ENCODE data around the gene CLSTN3.

CLSTN3 gene

DNA sequence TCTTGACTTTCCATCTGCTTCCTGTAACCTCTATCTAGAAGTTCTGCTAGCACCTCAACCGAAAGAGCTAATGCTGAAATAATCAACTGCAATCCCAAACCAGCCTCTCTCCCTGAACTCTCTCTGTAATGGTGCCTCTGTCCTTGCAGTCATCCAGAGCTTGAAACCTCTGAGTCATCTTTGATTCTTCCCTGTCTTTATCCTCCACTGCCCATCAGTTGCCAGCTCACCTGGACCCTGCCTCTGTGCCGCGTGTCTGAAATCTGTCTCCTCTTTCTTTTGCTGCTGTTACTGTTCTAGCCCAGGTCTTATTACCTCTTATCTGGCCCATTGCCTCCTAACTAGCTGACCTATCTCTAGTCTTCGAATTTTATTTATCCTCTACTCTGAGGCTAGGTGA is 15.5 kb downstream of the CLSTN3 start:
- TF ChIP-seq NFIC (IDR thresholded peaks at IDR 0.05) (no peak), CREB1 (IDR thresholded peaks at IDR 0.05; ENCODE audit: low read depth) (no peak), TEAD4 (IDR thresholded peaks at IDR 0.05) (no peak), TAF1 (IDR thresholded peaks at IDR 0.05; ENCODE audit: low read depth) (no peak), ZBTB7A (IDR thresholded peaks at IDR 0.05; ENCODE audit: low read depth) (no peak), EP300 (IDR thresholded peaks at IDR 0.05; ENCODE audit: borderline replicate concordance) (no peak), YY1 (IDR thresholded peaks at IDR 0.05; ENCODE audit: low read depth) (no peak), EGR1 (IDR thresholded peaks at IDR 0.05) (no peak), FOXM1 (IDR thresholded peaks at IDR 0.05; ENCODE audit: borderline replicate concordance, low read depth) (no peak)
- TF ChIP-seq, protein P1, sequence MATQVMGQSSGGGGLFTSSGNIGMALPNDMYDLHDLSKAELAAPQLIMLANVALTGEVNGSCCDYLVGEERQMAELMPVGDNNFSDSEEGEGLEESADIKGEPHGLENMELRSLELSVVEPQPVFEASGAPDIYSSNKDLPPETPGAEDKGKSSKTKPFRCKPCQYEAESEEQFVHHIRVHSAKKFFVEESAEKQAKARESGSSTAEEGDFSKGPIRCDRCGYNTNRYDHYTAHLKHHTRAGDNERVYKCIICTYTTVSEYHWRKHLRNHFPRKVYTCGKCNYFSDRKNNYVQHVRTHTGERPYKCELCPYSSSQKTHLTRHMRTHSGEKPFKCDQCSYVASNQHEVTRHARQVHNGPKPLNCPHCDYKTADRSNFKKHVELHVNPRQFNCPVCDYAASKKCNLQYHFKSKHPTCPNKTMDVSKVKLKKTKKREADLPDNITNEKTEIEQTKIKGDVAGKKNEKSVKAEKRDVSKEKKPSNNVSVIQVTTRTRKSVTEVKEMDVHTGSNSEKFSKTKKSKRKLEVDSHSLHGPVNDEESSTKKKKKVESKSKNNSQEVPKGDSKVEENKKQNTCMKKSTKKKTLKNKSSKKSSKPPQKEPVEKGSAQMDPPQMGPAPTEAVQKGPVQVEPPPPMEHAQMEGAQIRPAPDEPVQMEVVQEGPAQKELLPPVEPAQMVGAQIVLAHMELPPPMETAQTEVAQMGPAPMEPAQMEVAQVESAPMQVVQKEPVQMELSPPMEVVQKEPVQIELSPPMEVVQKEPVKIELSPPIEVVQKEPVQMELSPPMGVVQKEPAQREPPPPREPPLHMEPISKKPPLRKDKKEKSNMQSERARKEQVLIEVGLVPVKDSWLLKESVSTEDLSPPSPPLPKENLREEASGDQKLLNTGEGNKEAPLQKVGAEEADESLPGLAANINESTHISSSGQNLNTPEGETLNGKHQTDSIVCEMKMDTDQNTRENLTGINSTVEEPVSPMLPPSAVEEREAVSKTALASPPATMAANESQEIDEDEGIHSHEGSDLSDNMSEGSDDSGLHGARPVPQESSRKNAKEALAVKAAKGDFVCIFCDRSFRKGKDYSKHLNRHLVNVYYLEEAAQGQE (IDR thresholded peaks at IDR 0.05; ENCODE audit: low read depth), result no peak

DNA sequence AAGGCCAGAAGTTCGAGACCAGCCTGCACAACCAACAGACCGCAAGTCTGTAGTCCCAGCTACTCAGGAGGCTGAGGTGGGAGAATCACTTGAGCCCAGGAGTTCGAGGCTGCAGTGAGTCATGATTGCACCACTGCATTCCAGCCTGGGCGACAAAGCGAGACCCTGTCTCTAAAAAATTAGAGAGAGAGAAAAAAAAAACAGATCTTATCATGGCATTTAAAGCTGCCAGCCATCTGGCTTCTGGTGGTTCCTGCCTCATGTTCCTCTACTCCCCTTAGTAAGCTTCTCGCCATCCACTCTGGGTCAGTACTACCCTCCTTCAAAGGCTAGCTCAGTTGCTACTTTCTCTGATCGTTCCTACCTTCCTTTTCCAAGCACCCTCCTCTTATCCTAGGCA is 16.1 kb downstream of the CLSTN3 start:
- TF ChIP-seq TEAD4 (IDR thresholded peaks at IDR 0.05), result no peak
- TF ChIP-seq, protein P2, sequence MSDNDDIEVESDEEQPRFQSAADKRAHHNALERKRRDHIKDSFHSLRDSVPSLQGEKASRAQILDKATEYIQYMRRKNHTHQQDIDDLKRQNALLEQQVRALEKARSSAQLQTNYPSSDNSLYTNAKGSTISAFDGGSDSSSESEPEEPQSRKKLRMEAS (IDR thresholded peaks at IDR 0.05), result no peak
- TF ChIP-seq, protein P1 (IDR thresholded peaks at IDR 0.05; ENCODE audit: low read depth), result no peak
- no peak for TF ChIP-seq ZBTB7A (IDR thresholded peaks at IDR 0.05; ENCODE audit: low read depth)
- TF ChIP-seq TCF12 (IDR thresholded peaks at IDR 0.05; ENCODE audit: low read depth), result no peak
- TF ChIP-seq RAD21 (IDR thresholded peaks at IDR 0.05; ENCODE audit: low read depth), result no peak

DNA sequence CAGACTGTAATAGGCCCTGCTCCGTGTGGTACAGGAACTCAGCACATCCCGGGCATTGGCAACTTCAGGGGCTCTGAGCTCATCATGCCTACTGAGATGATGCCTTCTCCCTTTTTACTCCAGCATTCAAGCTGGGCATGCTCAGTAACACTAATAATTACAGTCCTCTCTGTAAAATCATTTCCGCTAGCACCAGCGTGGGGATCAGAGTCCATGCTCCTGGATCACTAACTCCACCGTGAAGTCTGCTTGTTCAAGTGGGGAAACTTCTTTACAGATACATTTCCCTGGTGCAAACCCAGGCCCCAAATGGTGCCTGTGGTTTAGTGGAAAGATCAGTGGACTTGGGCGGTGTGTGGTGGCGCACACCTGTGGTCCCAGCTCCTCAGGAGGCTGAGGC is 16.7 kb downstream of the CLSTN3 start:
- TF ChIP-seq TAF1 (IDR thresholded peaks at IDR 0.05; ENCODE audit: low read depth), result no peak
- TF ChIP-seq, protein P1 (IDR thresholded peaks at IDR 0.05; ENCODE audit: low read depth), result no peak
- TF ChIP-seq CEBPB (IDR thresholded peaks at IDR 0.05), result no peak
- no peak for TF ChIP-seq RAD21 (IDR thresholded peaks at IDR 0.05; ENCODE audit: low read depth)
- TF ChIP-seq, protein P3, sequence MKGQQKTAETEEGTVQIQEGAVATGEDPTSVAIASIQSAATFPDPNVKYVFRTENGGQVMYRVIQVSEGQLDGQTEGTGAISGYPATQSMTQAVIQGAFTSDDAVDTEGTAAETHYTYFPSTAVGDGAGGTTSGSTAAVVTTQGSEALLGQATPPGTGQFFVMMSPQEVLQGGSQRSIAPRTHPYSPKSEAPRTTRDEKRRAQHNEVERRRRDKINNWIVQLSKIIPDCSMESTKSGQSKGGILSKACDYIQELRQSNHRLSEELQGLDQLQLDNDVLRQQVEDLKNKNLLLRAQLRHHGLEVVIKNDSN (IDR thresholded peaks at IDR 0.05), result no peak
- TF ChIP-seq EP300 (IDR thresholded peaks at IDR 0.05; ENCODE audit: borderline replicate concordance), result no peak
- no peak for TF ChIP-seq TCF12 (IDR thresholded peaks at IDR 0.05; ENCODE audit: low read depth)

DNA sequence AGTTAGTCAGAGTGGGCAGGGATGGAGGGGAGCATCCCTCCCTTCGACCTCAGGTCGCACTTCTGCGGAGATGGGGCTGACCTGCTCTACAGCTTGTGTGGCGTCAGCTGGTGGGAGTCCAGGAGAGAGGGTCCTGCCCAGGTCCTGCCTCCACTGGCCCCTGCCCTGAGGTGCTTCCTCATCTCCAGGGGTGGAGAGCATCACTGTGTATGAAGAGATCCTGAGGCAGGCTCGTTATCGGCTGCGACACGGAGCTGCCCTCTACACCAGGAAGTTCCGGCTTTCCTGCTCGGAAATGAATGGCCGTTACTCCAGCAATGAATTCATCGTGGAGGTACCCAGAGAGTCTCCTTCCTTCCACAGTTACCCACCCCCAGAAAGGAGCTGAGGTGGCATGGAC is 20.2 kb downstream of the CLSTN3 start:
- TF ChIP-seq TAF1 (IDR thresholded peaks at IDR 0.05; ENCODE audit: low read depth), result no peak
- TF ChIP-seq, protein P1 (IDR thresholded peaks at IDR 0.05; ENCODE audit: low read depth), result no peak
- no peak for TF ChIP-seq ZBTB7A (IDR thresholded peaks at IDR 0.05; ENCODE audit: low read depth)
- no peak for TF ChIP-seq EP300 (IDR thresholded peaks at IDR 0.05; ENCODE audit: borderline replicate concordance)
- TF ChIP-seq FOXM1 (IDR thresholded peaks at IDR 0.05; ENCODE audit: borderline replicate concordance, low read depth), result no peak
- no peak for TF ChIP-seq CEBPB (IDR thresholded peaks at IDR 0.05)
- TF ChIP-seq TEAD4 (IDR thresholded peaks at IDR 0.05), result no peak
- TF ChIP-seq, protein P3 (IDR thresholded peaks at IDR 0.05), result no peak
- TF ChIP-seq RAD21 (IDR thresholded peaks at IDR 0.05; ENCODE audit: low read depth), result no peak
- TF ChIP-seq, protein P2 (IDR thresholded peaks at IDR 0.05), result no peak
- TF ChIP-seq YY1 (IDR thresholded peaks at IDR 0.05; ENCODE audit: low read depth), result no peak
- no peak for TF ChIP-seq TCF12 (IDR thresholded peaks at IDR 0.05; ENCODE audit: low read depth)
- TF ChIP-seq EGR1 (IDR thresholded peaks at IDR 0.05), result no peak
- no peak for TF ChIP-seq NFIC (IDR thresholded peaks at IDR 0.05)
- no peak for TF ChIP-seq CREB1 (IDR thresholded peaks at IDR 0.05; ENCODE audit: low read depth)
